Thoracic aorta (tissue), 2 donors: ENCODE results near the gene TMEM156. TPM values are rescaled to one million over a fixed set of nuclear protein-coding genes. Genes with fewer than 3 reads are reported as not detected.

ENCODE experiments used
- ATAC-seq: fragments of 150-250 bp; one replicate; pipeline ENCODE4 v1.8.0; 2017; ENCODE audit warnings: low read depth; ENCODE audit not compliant: insufficient number of reproducible peaks, low FRiP score
- DNase-seq: peaks from one replicate; pipeline ENCODE4 v3.0.0-alpha.2; 2020; ENCODE audit warnings: low spot score
- H3K27ac ChIP-seq, 2 donors: fragments of 200-600 bp; sonication (generic); 1 replicate in 1 of 2; 2 replicates in 1 of 2; pipeline ENCODE4 v1.5.1; 2016; ENCODE audit warnings: mild to moderate bottlenecking in 2 of 2, moderate library complexity in 2 of 2
- H3K27me3 ChIP-seq: fragments of 200-600 bp; sonication (generic); replicated peaks from 2 replicates; pipeline ENCODE4 v1.6.0; 2016; ENCODE audit warnings: mild to moderate bottlenecking; ENCODE audit not compliant: insufficient read depth
- H3K36me3 ChIP-seq: fragments of 200-600 bp; sonication (generic); one replicate; pipeline ENCODE4 v1.5.1; 2016
- H3K4me1 ChIP-seq, 2 donors: fragments of 200-600 bp; sonication (generic); 1 replicate in 1 of 2; 2 replicates in 1 of 2; pipeline versions ENCODE4 v1.5.1 to v1.6.0; 2016; ENCODE audit warnings: low read depth in 2 of 2, mild to moderate bottlenecking in 1 of 2; ENCODE audit not compliant: control insufficient read depth in 1 of 2
- H3K4me3 ChIP-seq: fragments of 200-600 bp; sonication (generic); 2 replicates; pipeline ENCODE4 v1.5.1; 2016; ENCODE audit warnings: mild to moderate bottlenecking
- H3K9me3 ChIP-seq: fragments of 200-600 bp; sonication (generic); 2 replicates; pipeline ENCODE4 v1.5.1; 2016
- CTCF ChIP-seq: fragments of 200-600 bp; sonication (generic); IDR thresholded peaks from one replicate; pipeline ENCODE4 v1.5.1; 2019; ENCODE audit warnings: antibody characterized with exemption
- total RNA-seq, 2 donors: library from RNA; depleted of rRNA; stranded (reverse); fragments of >200 nt; gene quantifications; one replicate each; pipeline versions ENCODE4 v1.1.0 to v1.2.3, GENCODE V29; 2016

Gene TMEM156
- total RNA-seq, 2 donors from 2014 or later: not detected

- Histone ChIP-seq H3K27me3 (no peaks in the 10 kb centered on the region), H3K9me3 (no peaks in the 10 kb centered on the region), H3K36me3 (no peaks in the 10 kb centered on the region), H3K4me3 (no peak overlapping the region), H3K4me1 (no peaks in the 10 kb centered on the region), H3K27ac (no peak overlapping the region)
- no peak for TF ChIP-seq CTCF
- ATAC-seq (no peak), DNase-seq (no peak)
These were observed 74.3 kb downstream of the TMEM156 start for GRCh38 chr4:38957893-38958292.

DNA sequence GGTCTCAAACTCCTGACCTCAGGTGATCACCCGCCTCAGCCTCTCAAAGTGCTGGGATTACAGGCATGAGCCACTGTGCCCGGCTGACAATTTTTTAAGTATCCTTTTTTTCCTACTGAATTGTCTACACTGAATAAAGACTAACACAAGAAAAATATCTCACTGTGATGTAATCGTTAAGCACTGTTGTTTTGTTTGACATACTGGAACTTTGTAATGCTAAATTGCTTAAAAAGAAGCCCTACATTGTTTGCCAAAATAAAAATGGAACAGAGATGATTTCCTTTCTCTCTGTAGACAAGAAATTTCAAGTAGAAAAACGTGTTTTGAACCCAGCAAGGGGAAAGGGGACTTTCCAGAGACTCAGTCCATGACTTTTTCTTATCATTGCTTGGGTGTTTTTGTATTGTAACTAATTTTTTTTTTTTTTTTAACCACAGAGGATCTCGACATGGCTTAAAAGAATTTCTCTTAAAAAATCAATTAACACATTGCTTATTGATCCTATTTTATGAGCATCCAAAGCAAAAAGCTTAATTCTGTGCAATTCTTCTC lies 74.9 kb downstream of the TMEM156 start:
- no peaks in the 10 kb centered on the region for H3K4me1 ChIP-seq
- no peak overlapping the region for H3K4me3 ChIP-seq
- ATAC-seq: no peak
- no peak for DNase-seq
- H3K36me3 ChIP-seq: no peaks in the 10 kb centered on the region
- no peak for TF ChIP-seq CTCF
- no peak overlapping the region for H3K27ac ChIP-seq
- no peaks in the 10 kb centered on the region for H3K9me3 ChIP-seq
- H3K27me3 ChIP-seq: no peaks in the 10 kb centered on the region

DNA sequence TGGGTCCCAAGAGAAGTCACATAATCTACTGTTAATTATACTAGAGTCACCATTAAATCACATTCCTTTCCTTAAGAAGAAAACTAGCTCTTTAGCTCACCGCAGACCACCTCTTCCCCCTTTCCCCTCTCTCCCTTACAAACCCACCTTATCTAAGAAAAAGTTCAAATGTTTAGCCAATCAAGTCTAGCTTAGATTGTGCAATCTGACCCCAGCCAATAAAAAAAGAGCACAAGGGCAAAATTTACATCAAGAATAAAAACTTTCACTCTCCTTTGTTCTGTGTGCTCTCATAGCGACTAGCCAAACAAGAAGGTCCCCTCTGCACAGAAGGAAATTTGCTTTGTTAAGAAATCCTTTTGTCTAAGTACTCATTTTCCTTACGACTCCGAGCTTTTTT lies 76.3 kb downstream of the TMEM156 start:
- no peak overlapping the region for H3K4me3 ChIP-seq
- no peak overlapping the region for H3K27ac ChIP-seq
- no peaks in the 10 kb centered on the region for H3K4me1 ChIP-seq
- no peak for TF ChIP-seq CTCF
- no peak for ATAC-seq
- no peaks in the 10 kb centered on the region for H3K36me3 ChIP-seq
- no peaks in the 10 kb centered on the region for H3K27me3 ChIP-seq
- no peak for DNase-seq
- H3K9me3 ChIP-seq: no peaks in the 10 kb centered on the region

DNA sequence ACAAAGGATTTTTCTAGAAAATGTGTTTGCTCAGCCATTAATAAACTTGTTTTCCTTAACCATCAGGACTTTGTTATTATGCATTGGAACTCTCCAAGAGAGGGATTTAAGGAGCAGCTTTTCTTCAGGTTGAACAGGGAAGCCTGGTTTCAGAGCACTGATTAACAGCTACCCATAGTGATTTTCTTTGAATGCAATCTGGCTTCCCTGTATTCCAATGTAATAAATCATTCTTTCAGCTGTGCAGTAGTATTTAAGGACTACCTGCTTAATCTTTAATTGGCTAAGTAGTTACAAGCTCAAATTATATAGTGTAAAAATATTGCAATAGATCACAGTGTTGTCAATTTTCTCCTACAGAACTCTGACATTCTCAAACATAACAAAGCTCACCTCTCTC lies 77.5 kb downstream of the TMEM156 start:
- DNase-seq: no peak
- no peaks in the 10 kb centered on the region for H3K9me3 ChIP-seq
- H3K36me3 ChIP-seq: no peaks in the 10 kb centered on the region
- TF ChIP-seq CTCF: no peak
- no peaks in the 10 kb centered on the region for H3K27me3 ChIP-seq
- ATAC-seq: no peak
- no peaks in the 10 kb centered on the region for H3K4me1 ChIP-seq
- no peak overlapping the region for H3K27ac ChIP-seq
- no peak overlapping the region for H3K4me3 ChIP-seq

DNA sequence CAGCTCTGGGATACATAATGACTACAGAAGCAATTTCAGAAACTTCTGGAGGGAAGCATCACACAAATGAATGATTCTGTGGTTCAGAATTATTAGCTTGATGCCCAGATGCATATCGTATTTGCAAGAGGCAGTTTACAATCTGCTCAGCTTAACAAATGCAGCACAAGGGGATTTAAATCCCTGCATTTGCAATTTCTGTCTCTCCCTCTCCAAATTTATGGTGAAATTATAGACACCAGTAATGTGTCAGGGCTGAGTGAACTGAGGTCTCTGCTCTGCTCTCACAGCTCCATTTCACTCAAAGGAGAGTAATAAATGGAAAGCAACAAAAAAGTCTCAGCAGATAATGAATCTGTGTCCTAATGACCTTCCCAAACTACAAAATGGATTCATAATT lies 80.2 kb downstream of the TMEM156 start:
- ATAC-seq: no peak
- no peak overlapping the region for H3K27ac ChIP-seq
- H3K36me3 ChIP-seq: no peaks in the 10 kb centered on the region
- TF ChIP-seq CTCF: no peak
- H3K9me3 ChIP-seq: no peaks in the 10 kb centered on the region
- H3K4me1 ChIP-seq: no peaks in the 10 kb centered on the region
- H3K27me3 ChIP-seq: no peaks in the 10 kb centered on the region
- no peak for DNase-seq
- H3K4me3 ChIP-seq: no peak overlapping the region
